GM19463 (cell line): Measurements from ENCODE around the gene RIN1.
A peak's percentile ranks its signal among the peaks of the same experiment; 100 is the strongest.
"Not testable (repeated sequence)": the region's sequence is repeated elsewhere in the genome, so short reads cannot be mapped to it uniquely, and the experiment has no call there.

Experiments used
- ATAC-seq: cut with Tn5 transposase; IDR thresholded peaks from one replicate; pipeline ENCODE4 v1.9.1; 2021; ENCODE audit warnings: mild to moderate bottlenecking, moderate library complexity; ENCODE audit not compliant: unreplicated experiment

The RIN1 gene

DNA sequence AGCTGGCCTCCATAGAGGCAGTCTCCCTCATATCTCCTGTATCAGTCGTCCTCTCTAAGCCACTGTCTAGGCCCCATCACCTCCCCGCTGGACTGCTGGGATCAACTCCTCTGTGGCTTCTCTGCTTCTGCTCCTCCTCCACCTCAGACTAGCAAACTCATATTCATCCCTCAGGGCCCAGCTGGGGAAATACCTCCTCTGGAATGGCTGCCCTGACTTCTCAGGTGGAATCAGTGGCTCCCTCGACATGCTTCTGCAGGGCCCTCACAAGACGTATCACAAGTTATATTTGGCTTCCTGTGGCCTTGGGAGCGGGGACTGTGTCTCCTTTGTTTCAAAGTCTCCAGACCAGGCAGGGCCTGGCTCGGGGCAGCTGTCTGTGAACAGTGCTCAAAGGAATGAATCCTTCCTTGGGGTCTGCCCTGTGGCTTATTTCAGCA is 25.3 kb upstream of the RIN1 start:
- no peak for ATAC-seq

DNA sequence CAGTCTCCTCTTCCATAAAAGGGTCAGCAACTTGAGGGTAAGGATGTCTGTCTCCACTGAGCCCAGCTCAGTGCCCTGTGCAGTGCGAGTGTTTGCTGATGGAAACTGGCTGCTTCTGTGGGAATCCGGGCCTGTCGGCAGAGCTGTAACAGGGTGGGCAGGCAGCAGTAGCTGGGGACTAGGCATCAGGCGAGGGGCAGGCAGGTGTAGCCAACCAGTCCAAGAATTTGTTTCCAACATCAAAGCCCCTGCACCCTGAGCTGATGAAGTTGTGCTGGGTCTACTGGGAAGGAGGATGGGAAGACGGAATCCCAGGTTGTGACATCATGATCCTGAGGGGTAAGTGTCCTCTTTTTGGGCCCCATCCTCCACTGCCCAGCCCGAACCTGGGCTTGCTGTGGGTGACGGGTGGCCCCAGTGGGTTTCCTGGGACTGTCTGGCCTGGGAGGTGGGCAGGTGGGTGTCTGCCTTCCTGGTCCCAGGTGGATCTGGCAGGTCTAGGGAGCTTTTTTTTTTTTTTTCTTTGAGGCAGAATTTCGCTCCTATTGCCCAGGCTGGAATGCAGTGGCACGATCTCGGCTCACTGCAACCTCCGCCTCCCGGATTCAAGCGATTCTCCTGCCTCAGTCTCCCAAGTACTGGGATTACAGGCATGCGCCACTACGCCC is 24.3 kb upstream of the RIN1 start:
- ATAC-seq, result no peak

DNA sequence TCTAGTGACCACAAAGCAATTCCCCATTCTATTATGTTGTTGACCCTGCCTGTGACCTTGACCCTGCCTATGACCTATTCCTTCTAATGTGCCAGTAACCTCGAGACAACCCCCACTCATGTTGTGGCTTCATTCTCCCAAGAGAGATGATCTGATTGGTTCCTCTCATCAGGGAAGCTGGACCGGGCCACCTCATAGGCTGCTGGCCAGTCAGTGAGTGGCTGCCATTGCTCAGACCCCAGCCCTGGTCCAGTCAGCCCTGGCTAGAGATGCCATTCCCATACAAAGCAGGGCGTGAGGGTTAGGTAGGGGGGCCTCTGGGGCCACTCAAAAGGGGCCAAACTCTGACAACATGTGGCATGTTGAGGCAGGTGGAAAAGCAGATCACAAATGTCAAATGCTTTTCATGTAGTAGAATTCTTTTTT is 23.4 kb upstream of the RIN1 start:
- ATAC-seq, result no peak

DNA sequence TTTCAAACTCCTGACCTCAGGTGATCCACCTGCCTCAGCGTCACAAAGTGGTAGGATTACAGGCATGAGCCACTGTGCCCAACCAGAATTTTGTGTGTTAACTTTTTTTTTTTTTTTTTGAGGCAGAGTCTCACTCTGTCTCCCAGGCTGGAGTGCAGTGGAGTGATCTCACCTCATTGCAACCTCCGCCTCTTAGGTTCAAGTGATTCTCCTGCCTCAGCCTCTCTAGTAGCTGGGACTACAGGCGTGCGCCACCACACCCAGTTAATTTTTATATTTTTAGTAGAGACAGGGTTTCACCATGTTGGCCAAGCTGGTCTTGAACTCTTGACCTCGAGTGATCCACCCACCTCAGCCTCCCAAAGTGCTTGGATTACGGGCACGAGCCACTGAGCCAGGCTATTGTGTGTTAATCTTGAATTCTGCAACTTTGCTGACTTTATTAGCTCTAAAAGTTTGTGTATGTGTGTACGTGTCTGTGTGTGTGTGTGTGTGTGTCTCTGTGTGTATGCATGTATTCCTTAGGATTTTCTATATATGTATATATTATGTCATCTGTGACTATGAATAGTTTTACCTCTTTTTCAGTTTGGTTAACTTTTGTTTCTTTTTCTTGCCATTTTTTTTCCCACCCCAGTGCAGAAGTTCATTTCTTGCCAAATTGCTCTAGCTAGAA is 14.5 kb upstream of the RIN1 start:
- ATAC-seq, result not testable (repeated sequence)

DNA sequence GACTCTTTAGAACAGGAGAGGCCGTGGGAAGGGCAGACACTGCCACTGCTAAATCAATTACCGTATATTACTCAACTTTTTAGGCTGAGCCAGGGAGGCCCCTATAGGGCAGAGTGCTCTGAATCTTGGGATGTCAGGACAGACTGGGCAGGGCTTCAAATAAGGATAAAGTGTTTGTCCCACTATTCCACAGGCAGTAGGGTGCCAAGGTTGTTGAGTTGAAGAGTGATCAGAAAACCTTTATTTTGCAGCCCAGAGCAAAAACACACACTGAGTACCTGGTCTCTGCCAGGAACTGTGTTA is 12.8 kb upstream of the RIN1 start:
- no peak for ATAC-seq

DNA sequence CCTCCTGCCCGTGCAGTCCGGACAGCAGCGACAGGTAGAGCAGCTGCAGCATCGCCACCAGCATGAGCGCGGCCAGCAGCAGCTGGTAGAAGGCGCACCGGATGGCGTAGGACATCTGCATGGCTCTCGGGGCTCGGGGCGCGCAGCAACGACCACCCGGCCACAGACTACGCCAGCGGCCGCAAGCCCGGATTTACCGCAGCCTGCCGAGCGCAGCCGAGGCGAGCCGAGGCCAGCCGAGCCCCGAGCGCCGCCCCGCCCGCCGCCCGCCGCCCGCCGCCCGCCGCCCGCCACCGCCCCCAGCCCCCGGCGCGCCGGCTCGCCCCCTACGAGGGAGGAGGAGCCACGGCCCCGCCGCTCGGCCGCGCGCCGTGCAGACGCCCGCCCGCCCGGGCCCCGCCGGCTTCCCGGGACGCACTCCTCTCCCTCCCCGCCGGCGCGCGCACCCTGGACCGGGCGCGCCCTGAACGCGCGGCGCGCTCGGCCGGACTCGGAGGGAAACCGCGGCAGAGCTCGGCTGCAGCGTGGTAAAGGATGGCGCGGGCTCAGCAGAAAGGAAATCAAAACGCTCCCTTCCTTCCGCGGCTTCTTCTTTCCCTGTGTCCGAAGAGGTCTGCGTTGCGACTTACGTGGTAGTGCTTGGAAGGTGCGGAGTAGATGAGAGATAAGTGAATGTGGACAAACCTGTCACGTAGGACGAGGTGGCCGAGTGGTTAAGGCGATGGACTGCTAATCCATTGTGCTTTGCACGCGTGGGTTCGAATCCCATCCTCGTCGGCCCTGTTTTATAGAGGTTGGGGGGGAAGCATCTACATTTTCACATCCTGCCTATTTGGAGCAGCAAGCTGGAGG is 11.4 kb upstream of the RIN1 start, which contains the start of gene B4GAT1:
Gene B4GAT1 (minus strand): TSS at position 205 of the 852 bp plus-strand sequence. CDS start 84 bp downstream, at position 121.
- ATAC-seq, result peak; percentile 44

DNA sequence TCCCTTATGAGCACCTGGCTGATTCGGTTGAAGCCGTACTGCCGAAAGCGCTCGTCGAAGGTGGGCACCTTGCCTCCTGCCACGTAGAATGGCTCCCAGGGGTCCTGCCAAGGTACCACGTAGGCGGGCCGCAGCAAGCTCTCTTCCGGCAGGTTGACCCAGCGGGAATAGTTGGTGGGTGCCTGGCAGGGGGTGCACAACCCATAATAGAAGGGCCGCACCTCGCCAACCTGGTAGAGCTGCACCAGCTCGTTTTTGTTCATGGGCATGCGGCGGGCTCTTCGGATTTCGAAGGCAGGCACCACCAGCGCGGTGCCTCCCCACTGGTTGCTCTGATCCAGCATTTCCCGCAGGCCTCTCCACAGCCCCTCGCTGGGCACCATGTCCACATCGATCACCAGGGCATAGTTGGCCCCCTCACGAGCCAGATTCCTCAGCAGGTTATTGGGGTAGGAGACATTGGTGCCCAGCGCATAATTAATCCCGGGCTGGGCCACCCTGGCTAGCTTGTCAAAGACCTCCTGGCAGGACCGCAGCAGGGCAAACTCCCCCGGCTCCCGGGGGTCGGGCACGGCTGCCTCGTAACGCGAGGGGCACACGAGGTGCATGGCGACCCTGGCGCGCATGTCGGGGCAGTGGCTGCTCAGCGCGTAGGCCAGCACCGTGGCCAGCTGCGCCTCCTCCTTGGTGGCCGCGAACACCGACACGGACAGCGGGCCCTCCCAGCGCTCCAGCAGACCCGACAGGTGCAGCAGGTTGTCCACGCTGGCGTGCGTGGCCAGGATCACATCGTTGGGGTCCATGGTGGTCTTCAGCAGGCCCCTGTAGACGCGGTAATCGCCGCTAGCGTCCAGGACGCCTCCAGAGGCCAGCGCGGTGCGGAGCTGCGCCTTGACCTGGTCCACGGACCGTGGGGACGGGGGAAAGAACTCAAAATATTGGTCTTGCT is 10.5 kb upstream of the RIN1 start:
- ATAC-seq, result no peak

DNA sequence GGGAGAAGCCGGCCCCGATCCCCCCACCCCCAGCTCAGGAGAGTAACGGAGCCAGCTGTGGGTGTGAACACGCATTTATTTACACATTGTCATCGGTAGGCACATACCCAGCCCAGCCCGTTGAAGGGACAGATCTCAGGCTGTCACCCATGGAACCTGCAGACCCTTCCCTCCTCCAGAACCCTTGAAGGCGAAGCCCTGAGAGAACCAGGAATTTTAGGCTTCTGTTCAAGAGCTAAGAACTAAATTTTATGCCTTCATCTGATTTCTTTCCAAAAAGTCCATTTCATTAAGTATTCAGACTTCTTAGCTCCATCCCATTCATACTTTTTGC is 9.0 kb upstream of the RIN1 start:
- ATAC-seq, result no peak

DNA sequence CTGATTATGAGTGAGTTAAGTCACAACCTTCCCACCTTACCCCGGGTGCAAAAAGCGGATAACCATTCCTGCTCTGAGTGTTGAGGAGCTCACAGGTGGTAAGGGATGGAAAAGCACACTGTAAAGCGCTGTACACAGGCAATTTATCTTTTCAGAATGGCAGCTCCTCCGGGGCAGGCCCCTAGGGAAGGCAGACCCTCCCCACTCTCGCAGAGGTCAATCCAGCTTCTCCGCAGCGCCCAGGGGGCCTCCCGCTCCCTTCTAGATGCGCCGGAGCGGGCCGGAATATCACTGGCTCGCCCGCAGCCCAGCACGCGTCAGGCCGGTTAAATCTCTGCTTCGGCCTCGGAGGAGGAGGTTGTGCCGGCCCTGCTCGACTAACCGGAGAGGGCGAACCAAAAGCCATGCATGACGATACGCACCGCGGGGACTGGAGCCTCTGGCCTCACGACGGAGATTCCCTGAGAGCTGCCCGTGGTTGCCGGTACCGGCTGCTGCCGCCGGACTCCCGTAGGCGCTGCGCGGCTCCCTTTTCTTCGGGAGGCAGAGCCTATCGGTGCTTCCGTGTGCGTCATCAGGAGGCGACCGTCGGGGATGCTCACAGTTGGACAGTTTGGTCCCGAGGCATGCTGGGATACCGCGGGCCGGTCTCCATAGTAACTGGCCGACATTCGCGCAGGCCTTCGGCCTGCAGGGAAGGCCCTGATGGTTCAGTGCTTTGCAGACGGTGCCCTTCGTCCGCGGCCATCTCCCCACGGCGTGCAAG is 8.5 kb upstream of the RIN1 start, which contains the start of gene BRMS1:
Gene BRMS1 (minus strand): TSS at position 555 of the 766 bp plus-strand sequence. CDS start 2,870 bp downstream, outside the sequence.
- ATAC-seq, result peak; percentile 70

DNA sequence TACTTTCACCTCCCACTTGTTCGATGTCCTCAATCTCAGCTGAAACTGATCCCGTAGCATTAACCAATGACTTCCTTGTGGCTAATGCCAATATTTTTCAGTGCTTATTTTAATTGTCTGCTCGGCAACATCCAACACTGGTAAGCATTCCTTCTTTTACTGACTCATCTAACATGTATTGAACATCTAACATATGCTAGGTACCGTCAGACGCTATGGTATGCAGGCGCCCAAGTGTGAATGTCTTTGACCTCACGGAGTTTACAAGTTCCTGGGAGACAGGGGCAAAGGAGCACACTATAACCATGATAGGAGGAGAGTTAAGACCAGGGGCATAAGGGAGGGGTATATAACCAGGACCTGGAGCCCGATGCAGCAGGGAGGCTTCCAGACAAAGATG is 6.9 kb upstream of the RIN1 start:
- no peak for ATAC-seq

DNA sequence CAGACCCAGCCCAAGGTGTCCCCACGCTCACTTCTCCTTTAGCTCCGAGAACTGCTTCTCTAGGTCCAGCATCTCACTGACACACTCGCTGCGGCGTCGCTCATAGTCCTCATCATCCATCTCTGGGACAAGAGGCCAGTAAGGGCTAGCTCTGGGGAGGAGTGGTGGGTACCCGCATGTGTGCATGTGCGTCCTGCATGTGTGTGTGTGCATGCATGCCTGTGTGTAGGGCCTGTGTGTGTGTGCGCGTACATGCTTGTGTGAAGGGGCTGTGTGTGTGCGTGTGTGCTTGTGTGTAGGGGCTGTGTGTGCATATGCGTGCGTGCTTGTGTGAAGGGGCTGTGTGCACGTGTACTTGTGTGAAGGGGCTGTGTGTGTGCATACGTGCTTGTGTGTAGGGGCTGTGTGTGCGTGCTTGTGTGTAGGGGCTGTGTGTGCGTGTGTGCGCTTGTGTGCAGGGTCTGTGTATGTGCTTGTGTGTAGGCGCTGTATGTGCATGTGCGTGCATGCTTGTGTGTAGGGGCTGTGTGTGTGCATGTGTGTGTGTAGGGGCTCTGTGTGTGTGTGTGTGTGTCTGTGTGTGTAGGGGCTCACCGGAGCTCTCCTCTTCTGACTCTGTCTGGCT is 5.4 kb upstream of the RIN1 start:
- ATAC-seq, result no peak

DNA sequence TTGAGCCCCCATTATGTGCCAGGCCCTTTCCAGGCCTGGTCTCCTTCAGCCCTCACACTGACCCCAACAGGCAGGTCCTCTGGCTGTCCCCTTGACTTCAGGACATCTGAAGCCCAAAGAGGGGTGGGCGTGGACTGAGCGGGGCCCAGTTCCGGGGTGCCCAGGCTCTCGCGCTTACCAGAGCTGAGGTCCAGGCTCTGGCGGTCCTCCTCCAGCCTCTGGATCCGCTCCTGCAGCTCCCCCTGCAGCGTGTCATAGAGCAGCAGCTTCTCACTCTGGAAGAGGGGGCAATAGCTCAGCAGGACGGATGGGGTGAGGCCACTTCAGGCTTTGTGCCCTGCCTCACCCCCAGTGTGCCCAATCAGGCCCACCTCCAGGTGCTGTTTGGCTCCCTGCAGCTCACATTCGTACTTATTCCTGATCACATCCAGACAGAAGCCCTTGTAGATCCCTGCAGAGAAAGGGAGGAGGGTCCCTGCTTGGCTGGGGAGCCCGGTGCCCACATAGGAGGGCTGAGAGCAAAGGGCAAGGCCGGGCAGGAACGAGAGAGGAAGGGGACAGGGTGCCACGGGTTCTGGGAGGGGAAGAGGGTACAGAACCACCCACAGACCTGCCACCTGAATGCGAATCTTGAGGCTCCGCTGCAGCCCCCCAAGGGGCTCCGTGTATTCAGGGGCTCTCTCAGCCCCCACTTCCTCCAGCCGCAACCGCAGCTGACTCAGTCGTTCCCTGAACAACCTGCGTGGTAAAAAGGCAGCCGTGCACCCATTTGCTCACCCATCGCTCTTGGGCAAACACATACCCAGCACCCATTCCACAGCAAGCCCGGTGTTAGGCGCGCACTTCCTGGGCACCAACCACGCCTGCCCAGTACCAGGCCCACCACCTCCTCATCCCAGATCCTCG is 4.6 kb upstream of the RIN1 start:
- ATAC-seq, result no peak

DNA sequence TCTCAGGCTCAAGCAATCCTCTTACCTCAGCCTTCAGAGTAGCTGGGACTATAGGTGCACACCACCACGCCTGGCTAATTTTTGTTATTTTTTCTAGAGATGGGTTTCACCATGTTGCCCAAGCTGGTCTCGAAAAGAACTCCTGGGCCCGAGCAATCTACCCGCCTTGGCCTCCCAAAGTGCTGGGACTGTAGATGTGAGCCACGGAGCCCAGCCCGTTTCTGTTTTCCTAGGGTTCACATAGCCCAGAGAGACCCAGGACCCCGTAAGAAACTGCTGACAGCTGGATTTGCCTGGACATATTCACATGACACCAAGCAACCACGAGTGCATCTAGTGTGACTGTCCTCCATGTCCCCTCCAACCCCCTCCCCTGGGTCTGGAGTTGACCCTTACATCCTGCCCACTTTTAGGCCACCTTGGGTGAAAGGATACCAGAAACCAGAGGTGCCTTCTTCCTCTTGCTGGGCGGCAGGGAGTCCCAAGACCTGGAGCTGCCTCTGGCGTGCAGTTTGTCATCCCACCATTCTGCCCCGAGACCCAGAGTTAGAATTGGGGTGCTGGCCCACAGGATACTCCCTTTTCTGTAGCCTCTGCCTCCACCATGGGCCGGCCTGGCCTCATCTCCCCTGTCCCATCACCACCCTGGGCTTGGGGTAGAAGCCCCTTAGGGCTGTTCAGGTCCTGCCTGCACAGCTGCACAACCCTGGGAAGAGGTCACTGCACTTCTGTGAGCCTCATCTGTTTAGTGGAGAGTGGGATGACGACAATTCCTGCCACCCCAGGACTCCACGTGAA is 3.7 kb upstream of the RIN1 start:
- ATAC-seq, result no peak

DNA sequence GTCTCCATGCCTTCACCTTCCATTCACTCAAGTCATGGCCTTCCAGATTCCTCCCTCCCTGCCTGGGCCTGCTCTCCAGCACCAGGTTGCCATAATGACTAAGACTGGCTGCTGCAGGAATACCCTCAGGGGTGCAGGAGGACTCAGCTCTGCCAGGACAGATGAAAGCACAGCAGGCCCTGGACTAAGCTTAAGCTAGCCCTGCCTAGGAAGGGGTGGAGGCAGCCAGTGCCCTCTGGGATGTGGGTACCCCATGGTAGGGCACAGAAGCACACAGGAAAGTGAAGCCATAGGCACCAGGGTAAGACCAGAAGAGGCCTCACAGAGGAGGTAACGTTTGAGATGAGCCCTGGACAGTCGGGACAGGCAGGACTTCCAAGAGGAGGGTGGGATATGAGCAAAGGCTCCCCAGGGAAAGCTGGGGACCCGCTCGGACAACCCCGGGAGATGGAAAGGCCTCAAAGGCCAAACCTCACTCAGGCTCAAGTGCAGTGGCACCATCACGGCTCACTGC is 3.0 kb upstream of the RIN1 start:
- ATAC-seq, result no peak

DNA sequence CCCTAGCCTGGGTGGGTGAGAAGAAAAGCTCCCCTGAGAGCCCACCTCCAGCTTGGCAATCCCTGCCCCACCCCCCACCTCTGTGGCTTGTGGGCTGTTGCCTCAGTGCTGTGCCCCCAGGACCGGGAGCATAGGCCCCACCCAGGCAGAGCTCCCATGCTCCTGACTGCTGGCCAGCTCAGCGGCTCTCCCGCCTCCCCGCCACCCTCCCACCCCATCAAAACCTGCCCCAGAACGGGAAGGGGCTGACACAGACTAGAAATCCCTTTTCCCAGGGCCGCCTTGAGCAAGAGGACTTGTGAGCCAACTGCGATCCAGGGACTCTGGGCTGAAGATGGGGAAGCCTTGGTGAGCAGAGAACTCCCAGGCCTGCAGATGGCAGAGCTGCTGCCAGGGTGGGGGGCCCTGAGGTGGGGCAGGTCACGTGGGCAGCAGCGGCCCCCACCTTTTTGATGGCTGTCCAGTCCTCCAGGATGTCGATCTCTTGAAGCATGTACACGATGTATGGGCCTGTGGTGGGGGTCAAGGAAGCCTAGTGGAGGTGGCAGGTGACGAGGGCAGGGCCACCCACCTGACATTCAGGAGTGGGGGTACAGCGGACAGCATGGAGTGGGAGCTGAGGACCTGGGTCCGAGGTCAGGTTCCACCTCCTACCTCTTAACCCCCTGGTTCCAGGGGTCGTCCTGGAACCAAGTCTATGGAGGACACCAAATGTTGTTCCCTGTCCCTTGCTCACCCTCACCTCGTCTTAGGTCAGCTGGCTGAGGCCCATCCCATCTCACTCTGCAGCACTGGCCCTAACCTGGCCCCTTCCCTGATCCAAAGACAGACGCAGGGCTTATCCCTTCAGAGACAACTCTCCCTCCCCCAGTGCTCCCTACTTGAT is 2.3 kb upstream of the RIN1 start:
- ATAC-seq, result no peak

DNA sequence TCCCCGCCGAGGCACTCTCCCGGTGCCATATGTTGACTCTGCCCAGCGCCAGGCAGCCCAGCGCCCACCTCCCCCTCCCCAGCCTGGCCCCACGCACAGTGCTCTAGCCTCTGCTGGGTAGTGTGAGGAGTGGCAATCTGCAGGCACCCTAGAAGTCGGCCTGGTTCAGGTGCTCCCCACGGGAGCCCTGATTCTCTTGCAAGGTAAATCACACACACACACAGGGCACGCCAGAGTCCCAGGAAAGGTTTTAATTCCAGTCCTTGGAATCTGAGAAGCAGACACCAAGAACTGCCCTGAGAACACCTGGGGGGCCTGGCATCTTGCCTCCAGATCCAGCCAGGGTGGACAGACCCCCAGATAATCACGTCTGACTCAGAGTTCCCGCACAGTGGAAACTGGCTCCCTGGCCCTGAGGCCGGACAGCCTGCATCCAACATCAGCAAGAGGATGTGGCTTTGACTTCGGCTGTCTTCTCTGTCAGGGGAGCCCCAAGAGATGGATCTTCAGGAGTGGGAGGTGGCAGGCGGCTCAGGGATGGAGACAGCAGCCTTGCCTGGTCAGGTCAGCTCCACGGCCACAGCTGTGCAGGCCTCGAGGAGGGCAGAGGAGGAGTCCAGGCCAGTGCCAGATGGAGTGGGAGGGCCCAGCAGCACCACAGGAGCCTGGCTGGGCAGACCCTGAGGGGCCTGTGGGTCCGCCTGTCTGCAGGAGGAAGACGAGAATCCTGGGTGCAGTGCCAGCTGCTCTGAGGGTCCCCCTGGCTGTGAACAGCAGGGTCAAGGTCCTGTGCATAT is 1.1 kb upstream of the RIN1 start:
- ATAC-seq, result no peak
